OCI-LY7 (cell line): ENCODE results near the gene PTBP3. TPM values are rescaled to one million over a fixed set of nuclear protein-coding genes. Genes with fewer than 3 reads are reported as not detected.

Experiments used
- BruUV-seq: library from RNA; stranded (reverse); fragments of 400-500 nt; replicated peaks from 2 replicates; lab custom pipeline; 2021; lab: Mats Ljungman, UMichigan
- CTCF ChIA-PET: fragments of 300-600 bp; sonication (Branson Sonifier 250); formaldehyde crosslinking; loops from one replicate; lab custom pipeline; 2022; ENCODE audit warnings: antibody characterized with exemption; ENCODE audit not compliant: unreplicated experiment; lab: Charles Lee
- POLR2A ChIA-PET: fragments of 300-600 bp; sonication (Branson Sonifier 250); formaldehyde crosslinking; loops from one replicate; lab custom pipeline; 2022; ENCODE audit warnings: antibody characterized with exemption; lab: Charles Lee
- DNase-seq: peaks from one replicate; pipeline ENCODE4 v3.0.0-alpha.2; 2015; ENCODE audit warnings: low spot score
- H2AFZ ChIP-seq: fragments of 200-600 bp; sonication (generic), shearing (Covaris generic); 2 replicates; pipeline ENCODE4 v1.6.1; 2014; ENCODE audit warnings: mild to moderate bottlenecking, antibody characterized with exemption, low read length, moderate library complexity
- H3K27ac ChIP-seq: fragments of 200-600 bp; sonication (generic); 2 replicates; pipeline ENCODE4 v1.5.1; 2014; ENCODE audit warnings: mixed run types, low read depth, mild to moderate bottlenecking, moderate library complexity, low read length, inconsistent platforms; ENCODE audit not compliant: poor library complexity, severe bottlenecking
- H3K36me3 ChIP-seq: fragments of 200-600 bp; sonication (generic); 2 replicates; pipeline ENCODE4 v1.6.1; 2014; ENCODE audit warnings: mild to moderate bottlenecking, antibody characterized with exemption, low read length, moderate library complexity, mixed read lengths; ENCODE audit not compliant: insufficient read depth
- H3K4me1 ChIP-seq: fragments of 200-600 bp; sonication (generic); 2 replicates; pipeline ENCODE4 v1.5.1; 2014; ENCODE audit warnings: mild to moderate bottlenecking, low read length; ENCODE audit not compliant: insufficient read depth, poor library complexity, severe bottlenecking
- H3K4me2 ChIP-seq: fragments of 200-600 bp; sonication (generic); 2 replicates; pipeline ENCODE4 v1.6.1; 2014; ENCODE audit warnings: mild to moderate bottlenecking, low read length
- H3K4me3 ChIP-seq: fragments of 200-600 bp; sonication (generic); 2 replicates; pipeline ENCODE4 v1.5.1; 2014; ENCODE audit warnings: mild to moderate bottlenecking, low read depth, low read length; ENCODE audit not compliant: poor library complexity, severe bottlenecking
- H3K79me2 ChIP-seq: fragments of 200-600 bp; sonication (generic); 2 replicates; pipeline ENCODE4 v1.6.1; 2016; ENCODE audit warnings: low read depth, mild to moderate bottlenecking, low read length, moderate library complexity, mixed read lengths; ENCODE audit not compliant: insufficient read depth
- H3K9me2 ChIP-seq: fragments of 200-600 bp; sonication (generic); 2 replicates; pipeline ENCODE4 v1.6.1; 2016; ENCODE audit warnings: mild to moderate bottlenecking, low read length, mixed read lengths; ENCODE audit not compliant: insufficient read depth
- H3K9me3 ChIP-seq: fragments of 200-600 bp; sonication (generic); 2 replicates; pipeline ENCODE4 v1.6.1; 2014; ENCODE audit warnings: mild to moderate bottlenecking, mixed run types, low read length, mixed read lengths
- H4K20me1 ChIP-seq: fragments of 200-600 bp; sonication (generic); 2 replicates; pipeline ENCODE4 v1.6.1; 2014; ENCODE audit warnings: mild to moderate bottlenecking, antibody characterized with exemption, low read length, moderate library complexity, mixed read lengths; ENCODE audit not compliant: insufficient read depth
- EZH2phosphoT487 ChIP-seq: fragments of 200-600 bp; sonication (generic); IDR thresholded peaks from 2 replicates; pipeline ENCODE4 v1.6.1; 2018; ENCODE audit warnings: low read depth, borderline replicate concordance, mild to moderate bottlenecking, mixed run types, antibody characterized with exemption, low read length, moderate library complexity, mixed read lengths
- intact Hi-C: fragments of 100-400 bp; cut with micrococcal nuclease; formaldehyde crosslinking; loops from one replicate; pipeline ENCODE4 v1.10.0; 2022; ENCODE audit not compliant: unreplicated experiment
- total RNA-seq, 2 experiments: library from RNA; depleted of rRNA in 1 of 2; stranded (reverse); fragments of >200 nt in 1 of 2; shearing (Covaris generic) in 1 of 2; gene quantifications; 2 replicates each; pipeline ENCODE4 v1.2.3, GENCODE V29; 2014 to 2022
- TF ChIP-seq, protein P1 (sequence below): fragments of 200-600 bp; sonication (generic); conservative IDR thresholded peaks from 2 replicates; pipeline ENCODE4 v1.5.1; 2014; ENCODE audit warnings: mild to moderate bottlenecking, antibody characterized with exemption, low read length, moderate library complexity, mixed read lengths

The PTBP3 gene
- total RNA-seq, 2 experiments from 2014 or later, result 38.1 to 98.2 TPM

GRCh38 chr9:112239708-112240107 is 93.7 kb downstream of the PTBP3 start:
- DNase-seq, result no peak
- POLR2A ChIA-PET, result no interaction called here
- Histone ChIP-seq H3K79me2 (no peaks in the 10 kb centered on the region), H3K27ac (no peak overlapping the region), H3K4me1 (no peaks in the 10 kb centered on the region), H3K4me3 (no peak overlapping the region), H4K20me1 (peaks cover 4% of the 10 kb centered on the region; the same call in 1 of the 2 replicates), H3K9me2 (no peaks in the 10 kb centered on the region), H3K9me3 (no peaks in the 10 kb centered on the region), H3K4me2 (no peak overlapping the region), H3K36me3 (peaks cover 26% of the 10 kb centered on the region), H2AFZ (no peak overlapping the region)
- TF ChIP-seq, protein P1, sequence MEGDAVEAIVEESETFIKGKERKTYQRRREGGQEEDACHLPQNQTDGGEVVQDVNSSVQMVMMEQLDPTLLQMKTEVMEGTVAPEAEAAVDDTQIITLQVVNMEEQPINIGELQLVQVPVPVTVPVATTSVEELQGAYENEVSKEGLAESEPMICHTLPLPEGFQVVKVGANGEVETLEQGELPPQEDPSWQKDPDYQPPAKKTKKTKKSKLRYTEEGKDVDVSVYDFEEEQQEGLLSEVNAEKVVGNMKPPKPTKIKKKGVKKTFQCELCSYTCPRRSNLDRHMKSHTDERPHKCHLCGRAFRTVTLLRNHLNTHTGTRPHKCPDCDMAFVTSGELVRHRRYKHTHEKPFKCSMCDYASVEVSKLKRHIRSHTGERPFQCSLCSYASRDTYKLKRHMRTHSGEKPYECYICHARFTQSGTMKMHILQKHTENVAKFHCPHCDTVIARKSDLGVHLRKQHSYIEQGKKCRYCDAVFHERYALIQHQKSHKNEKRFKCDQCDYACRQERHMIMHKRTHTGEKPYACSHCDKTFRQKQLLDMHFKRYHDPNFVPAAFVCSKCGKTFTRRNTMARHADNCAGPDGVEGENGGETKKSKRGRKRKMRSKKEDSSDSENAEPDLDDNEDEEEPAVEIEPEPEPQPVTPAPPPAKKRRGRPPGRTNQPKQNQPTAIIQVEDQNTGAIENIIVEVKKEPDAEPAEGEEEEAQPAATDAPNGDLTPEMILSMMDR, result no peak
- no peak for TF ChIP-seq EZH2phosphoT487
- CTCF ChIA-PET, result no interaction called here
- BruUV-seq, result no TSS peak
- intact Hi-C loops, result no loop called here

DNA sequence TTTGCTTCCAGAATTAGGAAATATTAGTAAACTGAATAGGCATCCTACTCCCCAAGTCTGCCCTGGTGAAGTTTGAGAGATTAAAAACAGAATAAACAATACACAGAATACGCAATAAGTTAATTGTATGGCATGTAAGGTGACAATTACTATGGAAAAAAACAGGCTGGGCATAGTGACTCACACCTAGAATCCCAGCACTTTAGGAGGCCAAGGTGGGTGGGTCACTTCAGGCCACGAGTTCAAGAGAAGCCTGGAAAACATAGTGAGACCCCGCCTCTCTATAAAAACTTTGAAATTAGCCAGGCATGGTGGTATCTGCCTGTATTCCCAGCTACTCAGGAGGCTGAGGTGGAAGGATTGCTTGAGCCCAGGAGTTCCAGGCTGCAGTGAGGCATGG is 94.1 kb downstream of the PTBP3 start:
- no peaks in the 10 kb centered on the region for H3K9me3 ChIP-seq
- ChIA-PET POLR2A (no interaction called here), CTCF (no interaction called here)
- no peak for TF ChIP-seq EZH2phosphoT487
- TF ChIP-seq, protein P1, result no peak
- H4K20me1 ChIP-seq, result peaks cover 4% of the 10 kb centered on the region; the same call in 1 of the 2 replicates
- no peaks in the 10 kb centered on the region for H3K4me1 ChIP-seq
- no TSS peak for BruUV-seq
- no peak overlapping the region for H3K4me2 ChIP-seq
- no peak overlapping the region for H3K27ac ChIP-seq
- DNase-seq, result no peak
- intact Hi-C loops, result no loop called here
- no peaks in the 10 kb centered on the region for H3K79me2 ChIP-seq
- H3K9me2 ChIP-seq, result no peaks in the 10 kb centered on the region
- no peak overlapping the region for H3K4me3 ChIP-seq
- no peak overlapping the region for H2AFZ ChIP-seq
- H3K36me3 ChIP-seq, result peaks cover 26% of the 10 kb centered on the region

- no peak overlapping the region for H3K27ac ChIP-seq
- no peak for DNase-seq
- no peak overlapping the region for H3K4me2 ChIP-seq
- no peaks in the 10 kb centered on the region for H3K9me3 ChIP-seq
- BruUV-seq, result no TSS peak
- TF ChIP-seq, protein P1, result no peak
- TF ChIP-seq EZH2phosphoT487, result no peak
- intact Hi-C loops, result no loop called here
- H4K20me1 ChIP-seq, result no peaks in the 10 kb centered on the region
- POLR2A ChIA-PET, result interaction anchor here (0.6 to 0.8 kb wide), 4 partner anchors 9 to 135 kb away, joined by 3 read pairs; no protein-coding TSS in a partner anchor
- H3K9me2 ChIP-seq, result no peaks in the 10 kb centered on the region
- H3K4me1 ChIP-seq, result no peaks in the 10 kb centered on the region
- no peak overlapping the region for H3K4me3 ChIP-seq
- H3K36me3 ChIP-seq, result peaks cover 37% of the 10 kb centered on the region
- H2AFZ ChIP-seq, result no peak overlapping the region
- no peaks in the 10 kb centered on the region for H3K79me2 ChIP-seq
- CTCF ChIA-PET, result no interaction called here
Observed at GRCh38 chr9:112234779-112235178, 98.6 kb downstream of the PTBP3 start.
